Bronchial epithelial cell (primary cell): ENCODE results near the gene R3HDM1. TPM values are rescaled to one million over a fixed set of nuclear protein-coding genes. Genes with fewer than 3 reads are reported as not detected.
"Not testable (repeated sequence)": the region's sequence is repeated elsewhere in the genome, so short reads cannot be mapped to it uniquely, and the experiment has no call there.

Source experiments
- DNase-seq: peaks from one replicate; pipeline ENCODE4 v3.0.0-alpha.2; 2010; ENCODE audit warnings: low read depth
- FAIRE-seq: peaks from 2 replicates; lab custom pipeline; 2011; peaks lifted over from hg19 to GRCh38; lab: Jason Lieb, UNC
- H3K27me3 ChIP-seq: 2 replicates; pipeline ENCODE4 v1.5.1; 2011; ENCODE audit warnings: low read length; ENCODE audit not compliant: control insufficient read depth, insufficient read depth
- H3K36me3 ChIP-seq: 2 replicates; pipeline ENCODE4 v1.5.1; 2011; ENCODE audit warnings: low read length; ENCODE audit not compliant: control insufficient read depth, insufficient read depth
- H3K4me3 ChIP-seq: 2 replicates; pipeline ENCODE4 v1.5.1; 2011; ENCODE audit warnings: mild to moderate bottlenecking, low read depth, low read length, control low read depth
- CTCF ChIP-seq: IDR thresholded peaks from 2 replicates; pipeline ENCODE4 v1.5.1; 2011; ENCODE audit warnings: mild to moderate bottlenecking, moderate library complexity, low read length, control low read depth, inconsistent platforms; ENCODE audit not compliant: insufficient read depth, severe bottlenecking
- total RNA-seq: library from RNA; depleted of rRNA; stranded (reverse); fragments of >200 nt; gene quantifications from 2 replicates; pipeline ENCODE4 v1.2.1, GENCODE V29; 2014

The R3HDM1 gene
- total RNA-seq, 1 donor from 2014 or later = 3.7 TPM

- Histone ChIP-seq H3K27me3 (no peaks in the 10 kb centered on the region), H3K36me3 (peaks cover 2% of the 10 kb centered on the region), H3K4me3 (no peak overlapping the region)
- DNase-seq (no peak), FAIRE-seq (no peak)
- no peak for TF ChIP-seq CTCF
Measured at GRCh38 chr2:135647836-135648579, 116.7 kb downstream of the R3HDM1 start.

DNA sequence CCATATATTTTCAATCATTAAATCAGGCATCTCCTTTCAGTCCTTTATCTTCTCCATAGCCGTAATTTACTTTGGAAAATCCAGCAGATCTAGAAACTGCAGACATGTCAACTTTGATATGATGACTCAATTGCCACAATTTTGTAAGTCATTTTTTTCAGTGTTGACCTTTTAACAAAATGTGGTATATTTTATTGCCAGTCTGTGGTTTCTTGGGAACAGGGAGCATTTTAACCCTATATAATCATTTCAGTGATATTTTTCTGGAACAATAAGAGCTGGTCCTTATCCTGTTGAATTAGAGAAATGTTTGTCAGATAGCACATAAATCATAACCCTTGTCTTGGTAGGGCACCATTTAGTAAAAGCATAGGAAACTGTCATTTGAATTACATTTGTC, 119.4 kb downstream of the R3HDM1 start:
- FAIRE-seq (no peak), DNase-seq (no peak)
- no peaks in the 10 kb centered on the region for H3K27me3 ChIP-seq
- H3K36me3 ChIP-seq = no peaks in the 10 kb centered on the region
- no peak overlapping the region for H3K4me3 ChIP-seq
- TF ChIP-seq CTCF = no peak

DNA sequence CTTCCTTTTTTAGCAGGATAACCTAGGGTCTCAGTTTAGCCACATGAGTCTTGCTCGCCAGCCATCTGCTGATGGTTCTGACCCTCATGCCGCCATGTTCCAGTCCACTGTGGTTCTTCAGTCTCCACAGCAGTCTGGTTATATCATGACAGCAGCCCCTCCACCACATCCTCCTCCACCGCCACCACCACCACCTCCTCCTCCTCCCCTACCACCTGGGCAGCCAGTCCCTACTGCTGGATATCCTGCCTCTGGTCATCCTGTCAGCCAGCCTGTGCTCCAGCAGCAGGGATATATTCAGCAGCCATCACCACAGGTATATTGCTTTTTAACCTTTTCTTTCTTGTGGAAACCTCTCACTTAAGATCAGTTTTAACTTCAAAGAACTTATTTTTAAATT, 120.4 kb downstream of the R3HDM1 start:
- no peak for TF ChIP-seq CTCF
- Histone ChIP-seq H3K36me3 (no peaks in the 10 kb centered on the region), H3K27me3 (no peaks in the 10 kb centered on the region), H3K4me3 (no peak overlapping the region)
- no peak for DNase-seq
- no peak for FAIRE-seq

- not testable (repeated sequence) for H3K27me3 ChIP-seq, H3K4me3 ChIP-seq, H3K36me3 ChIP-seq, FAIRE-seq, DNase-seq
Measured at GRCh38 chr2:135654239-135654638, 123.0 kb downstream of the R3HDM1 start.

GRCh38 chr2:135657806-135658582, 126.7 kb downstream of the R3HDM1 start:
- H3K27me3 ChIP-seq = no peaks in the 10 kb centered on the region
- DNase-seq (no peak), FAIRE-seq (no peak)
- TF ChIP-seq CTCF = no peak
- no peaks in the 10 kb centered on the region for H3K36me3 ChIP-seq
- H3K4me3 ChIP-seq = no peak overlapping the region

- H3K27me3 ChIP-seq = no peaks in the 10 kb centered on the region
- H3K4me3 ChIP-seq = no peak overlapping the region
- TF ChIP-seq CTCF = no peak
- no peak for DNase-seq
- no peaks in the 10 kb centered on the region for H3K36me3 ChIP-seq
- FAIRE-seq = no peak
Measured at GRCh38 chr2:135662088-135662487, 130.8 kb downstream of the R3HDM1 start.
